Stimulated activated CD4-positive, alpha-beta T cell treated with anti-CD3 and anti-CD28 coated beads, Interleukin-15, amount 100 ng/mL, for 1 hour (primary cell): ENCODE measurements around the gene PCDH9.

ENCODE experiments used
- DNase-seq, 2 donors: peaks; one replicate each; pipeline ENCODE4 v3.0.0-alpha.2; 2020; ENCODE audit warnings: low read depth in 1 of 2, low spot score in 1 of 2

PCDH9 gene

GRCh38 chr13:66681403-66681802, 548.7 kb downstream of the PCDH9 start:
- DNase-seq = no peak

- no peak for DNase-seq
Observed at GRCh38 chr13:66680031-66680430, 550.1 kb downstream of the PCDH9 start.

GRCh38 chr13:66675620-66676019, 554.5 kb downstream of the PCDH9 start:
- no peak for DNase-seq

GRCh38 chr13:66673401-66673800, 556.7 kb downstream of the PCDH9 start:
- DNase-seq = no peak

GRCh38 chr13:66665991-66666390, 564.1 kb downstream of the PCDH9 start:
- DNase-seq = no peak

GRCh38 chr13:66663711-66664110, 566.4 kb downstream of the PCDH9 start:
- no peak for DNase-seq

GRCh38 chr13:66663206-66663605, 566.9 kb downstream of the PCDH9 start:
- no peak for DNase-seq

- DNase-seq = no peak
Observed at GRCh38 chr13:66661336-66661735, 568.8 kb downstream of the PCDH9 start.

- no peak for DNase-seq
Observed at GRCh38 chr13:66660468-66660813, 569.7 kb downstream of the PCDH9 start.

- no peak for DNase-seq
Observed at GRCh38 chr13:66659701-66660467, 570.3 kb downstream of the PCDH9 start.

- no peak for DNase-seq
Observed at GRCh38 chr13:66659286-66659685, 570.9 kb downstream of the PCDH9 start.

GRCh38 chr13:66657165-66657881, 572.8 kb downstream of the PCDH9 start:
- DNase-seq = no peak

GRCh38 chr13:66655847-66656454, 574.2 kb downstream of the PCDH9 start:
- DNase-seq = no peak

- no peak for DNase-seq
Observed at GRCh38 chr13:66644855-66645460, 585.2 kb downstream of the PCDH9 start.

GRCh38 chr13:66640231-66640630, 589.9 kb downstream of the PCDH9 start:
- no peak for DNase-seq

- DNase-seq = no peak
Observed at GRCh38 chr13:66639044-66639443, 591.1 kb downstream of the PCDH9 start.

GRCh38 chr13:66635526-66635925, 594.6 kb downstream of the PCDH9 start:
- no peak for DNase-seq

GRCh38 chr13:66634384-66634783, 595.8 kb downstream of the PCDH9 start:
- DNase-seq = no peak

GRCh38 chr13:66627512-66627911, 602.6 kb downstream of the PCDH9 start:
- DNase-seq = no peak

- no peak for DNase-seq
Observed at GRCh38 chr13:66624302-66624701, 605.8 kb downstream of the PCDH9 start.

- DNase-seq = no peak
Observed at GRCh38 chr13:66623129-66623820, 606.9 kb downstream of the PCDH9 start.
